GM19455 (cell line): ENCODE data around the gene POLE.

ENCODE experiments used
- ATAC-seq: cut with Tn5 transposase; IDR thresholded peaks from one replicate; pipeline ENCODE4 v1.9.1; 2021; ENCODE audit not compliant: unreplicated experiment

The POLE gene

GRCh38 chr12:132582582-132583410, 104.3 kb downstream of the POLE start:
- ATAC-seq, result no peak

- no peak for ATAC-seq
Measured at GRCh38 chr12:132582058-132582420, 105.1 kb downstream of the POLE start.

GRCh38 chr12:132581348-132582057, 105.6 kb downstream of the POLE start:
- ATAC-seq, result no peak

- no peak for ATAC-seq
Measured at GRCh38 chr12:132580701-132581292, 106.3 kb downstream of the POLE start.

- no peak for ATAC-seq
Measured at GRCh38 chr12:132579744-132580143, 107.4 kb downstream of the POLE start.

GRCh38 chr12:132578826-132579225, 108.3 kb downstream of the POLE start:
- no peak for ATAC-seq

GRCh38 chr12:132578118-132578517, 109.0 kb downstream of the POLE start:
- ATAC-seq, result no peak

GRCh38 chr12:132577191-132577920, 109.8 kb downstream of the POLE start:
- no peak for ATAC-seq

- no peak for ATAC-seq
Measured at GRCh38 chr12:132576701-132577100, 110.4 kb downstream of the POLE start.

- ATAC-seq, result no peak
Measured at GRCh38 chr12:132575661-132576060, 111.5 kb downstream of the POLE start.

- ATAC-seq, result no peak
Measured at GRCh38 chr12:132574271-132574996, 112.7 kb downstream of the POLE start.
